MG63 (cell line): ENCODE data around the gene DGKD. TPM values are rescaled to one million over a fixed set of nuclear protein-coding genes. Genes with fewer than 3 reads are reported as not detected.

Source experiments
- total RNA-seq: library from RNA; depleted of rRNA; stranded (reverse); fragments of >200 nt; shearing (Covaris generic); gene quantifications from 2 replicates; pipeline ENCODE4 v1.2.3, GENCODE V29; 2014; ENCODE audit warnings: low replicate concordance; rRNA removed

Gene DGKD
- total RNA-seq, 1 experiment from 2014 or later = 8.8 TPM

Other genes starting within 250 kb of the DGKD start
- 24.4 and 33.2 TPM in 2 replicates for gene ATG16L1, start 102.8 kb upstream of the DGKD start, total RNA-seq
- gene SAG, start 46.7 kb upstream of the DGKD start, total RNA-seq = not detected in 2 replicates
- gene USP40, start 212.3 kb downstream of the DGKD start, total RNA-seq = 23.4 and 34.6 TPM in 2 replicates